T-helper 2 cell treated with Interferon-gamma antibody and Interleukin-4, amounts not matched to agents 5 μg/mL and 100 μg/mL, for 36 hours (primary cell): ENCODE data around the gene TP63.

Experiments used
- DNase-seq: peaks from one replicate; pipeline ENCODE4 v3.0.0; 2021; ENCODE audit warnings: low spot score
- H3K27ac Mint-ChIP-seq: one replicate; pipeline ENCODE4 v1.8.0; 2021; ENCODE audit warnings: mild to moderate bottlenecking, mixed read lengths
- H3K27me3 Mint-ChIP-seq: one replicate; pipeline ENCODE4 v1.8.0; 2021; ENCODE audit warnings: low read depth, mixed read lengths
- H3K36me3 Mint-ChIP-seq: one replicate; pipeline ENCODE4 v1.8.0; 2021; ENCODE audit warnings: low read depth, mixed read lengths
- H3K4me1 Mint-ChIP-seq: one replicate; pipeline ENCODE4 v1.8.0; 2021; ENCODE audit warnings: low read depth, mixed read lengths
- H3K4me3 Mint-ChIP-seq: one replicate; pipeline ENCODE4 v1.8.0; 2022; ENCODE audit warnings: mild to moderate bottlenecking, moderate library complexity, mixed read lengths
- H3K9me3 Mint-ChIP-seq: one replicate; pipeline ENCODE4 v1.8.0; 2021; ENCODE audit warnings: mixed read lengths

The TP63 gene

GRCh38 chr3:189824629-189825312, 193.6 kb downstream of the TP63 start:
- Mint-ChIP-seq H3K9me3 (no peaks in the 10 kb centered on the region), H3K4me1 (no peaks in the 10 kb centered on the region), H3K4me3 (no peak overlapping the region), H3K27me3 (no peaks in the 10 kb centered on the region), H3K27ac (no peak overlapping the region), H3K36me3 (no peaks in the 10 kb centered on the region)
- DNase-seq = no peak

GRCh38 chr3:189826566-189826965, 195.4 kb downstream of the TP63 start:
- Mint-ChIP-seq H3K4me1 (no peaks in the 10 kb centered on the region), H3K27me3 (no peaks in the 10 kb centered on the region), H3K9me3 (no peaks in the 10 kb centered on the region), H3K27ac (no peak overlapping the region), H3K36me3 (no peaks in the 10 kb centered on the region), H3K4me3 (no peak overlapping the region)
- no peak for DNase-seq

DNA sequence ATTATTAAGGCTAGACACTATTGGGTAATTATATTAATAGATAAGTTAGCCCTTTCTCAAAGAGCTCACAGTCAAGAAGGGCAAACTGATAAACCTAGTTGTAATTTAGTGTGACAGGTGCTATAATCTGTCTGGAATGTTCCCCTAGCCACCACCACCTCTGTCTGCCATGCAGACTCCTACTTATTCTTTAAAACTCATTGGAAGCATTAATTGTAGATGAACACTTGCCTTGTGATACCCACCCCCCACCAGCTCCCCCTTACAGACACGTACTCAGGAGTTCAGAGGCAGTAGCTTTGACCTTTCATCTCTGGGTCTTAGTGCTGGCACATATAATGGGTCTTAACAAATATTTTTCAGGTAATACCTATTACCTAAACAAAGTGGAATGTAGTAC, 195.9 kb downstream of the TP63 start:
- H3K27ac Mint-ChIP-seq = no peak overlapping the region
- H3K4me3 Mint-ChIP-seq = no peak overlapping the region
- no peak for DNase-seq
- no peaks in the 10 kb centered on the region for H3K9me3 Mint-ChIP-seq
- H3K4me1 Mint-ChIP-seq = no peaks in the 10 kb centered on the region
- no peaks in the 10 kb centered on the region for H3K36me3 Mint-ChIP-seq
- H3K27me3 Mint-ChIP-seq = no peaks in the 10 kb centered on the region

- no peaks in the 10 kb centered on the region for H3K27me3 Mint-ChIP-seq
- H3K9me3 Mint-ChIP-seq = no peaks in the 10 kb centered on the region
- DNase-seq = no peak
- no peak overlapping the region for H3K27ac Mint-ChIP-seq
- no peaks in the 10 kb centered on the region for H3K36me3 Mint-ChIP-seq
- H3K4me3 Mint-ChIP-seq = no peak overlapping the region
- peaks cover 2% of the 10 kb centered on the region for H3K4me1 Mint-ChIP-seq
Measured at GRCh38 chr3:189830401-189830800, 199.2 kb downstream of the TP63 start.

GRCh38 chr3:189833266-189833665, 202.1 kb downstream of the TP63 start:
- H3K27ac Mint-ChIP-seq = no peak overlapping the region
- H3K36me3 Mint-ChIP-seq = no peaks in the 10 kb centered on the region
- no peaks in the 10 kb centered on the region for H3K27me3 Mint-ChIP-seq
- DNase-seq = no peak
- H3K9me3 Mint-ChIP-seq = no peaks in the 10 kb centered on the region
- no peak overlapping the region for H3K4me3 Mint-ChIP-seq
- peaks cover 4% of the 10 kb centered on the region for H3K4me1 Mint-ChIP-seq

- no peak overlapping the region for H3K27ac Mint-ChIP-seq
- no peaks in the 10 kb centered on the region for H3K27me3 Mint-ChIP-seq
- H3K4me1 Mint-ChIP-seq = peaks cover 4% of the 10 kb centered on the region
- no peak overlapping the region for H3K4me3 Mint-ChIP-seq
- no peaks in the 10 kb centered on the region for H3K9me3 Mint-ChIP-seq
- no peaks in the 10 kb centered on the region for H3K36me3 Mint-ChIP-seq
- DNase-seq = no peak
Measured at GRCh38 chr3:189833996-189834395, 202.8 kb downstream of the TP63 start.

DNA sequence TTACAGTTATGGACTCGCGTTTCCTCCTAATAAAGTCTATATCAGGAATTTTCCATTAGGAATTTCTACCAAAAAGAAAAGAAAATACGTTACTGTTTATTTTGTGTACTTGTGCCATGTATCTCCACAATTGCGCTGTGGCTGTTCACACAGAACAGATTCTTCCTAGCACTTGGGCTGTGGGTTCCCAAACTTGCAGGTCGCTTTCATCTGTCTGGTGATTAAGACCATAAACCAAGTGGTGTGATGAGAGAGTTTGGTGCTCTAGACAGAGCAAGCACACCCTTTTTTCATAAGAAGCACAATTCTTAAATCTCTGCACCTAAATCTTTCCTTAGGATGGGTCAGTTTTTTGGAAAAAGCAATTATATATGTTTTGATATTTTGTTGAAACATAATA, 203.3 kb downstream of the TP63 start:
- peaks cover 4% of the 10 kb centered on the region for H3K4me1 Mint-ChIP-seq
- H3K9me3 Mint-ChIP-seq = no peaks in the 10 kb centered on the region
- no peaks in the 10 kb centered on the region for H3K27me3 Mint-ChIP-seq
- no peaks in the 10 kb centered on the region for H3K36me3 Mint-ChIP-seq
- DNase-seq = no peak
- H3K27ac Mint-ChIP-seq = no peak overlapping the region
- H3K4me3 Mint-ChIP-seq = no peak overlapping the region

GRCh38 chr3:189836795-189837194, 205.6 kb downstream of the TP63 start:
- H3K9me3 Mint-ChIP-seq = no peaks in the 10 kb centered on the region
- H3K4me1 Mint-ChIP-seq = peaks cover 9% of the 10 kb centered on the region
- no peaks in the 10 kb centered on the region for H3K27me3 Mint-ChIP-seq
- H3K4me3 Mint-ChIP-seq = no peak overlapping the region
- H3K36me3 Mint-ChIP-seq = no peaks in the 10 kb centered on the region
- H3K27ac Mint-ChIP-seq = no peak overlapping the region
- DNase-seq = no peak

- DNase-seq = no peak
- Mint-ChIP-seq H3K27me3 (no peaks in the 10 kb centered on the region), H3K4me3 (no peak overlapping the region), H3K9me3 (no peaks in the 10 kb centered on the region), H3K4me1 (peaks cover 15% of the 10 kb centered on the region), H3K36me3 (no peaks in the 10 kb centered on the region), H3K27ac (no peak overlapping the region)
Measured at GRCh38 chr3:189838291-189838690, 207.1 kb downstream of the TP63 start.

GRCh38 chr3:189839576-189839975, 208.4 kb downstream of the TP63 start:
- Mint-ChIP-seq H3K4me1 (peaks cover 15% of the 10 kb centered on the region), H3K27me3 (no peaks in the 10 kb centered on the region), H3K36me3 (no peaks in the 10 kb centered on the region), H3K4me3 (no peak overlapping the region), H3K27ac (no peak overlapping the region), H3K9me3 (no peaks in the 10 kb centered on the region)
- DNase-seq = no peak

GRCh38 chr3:189841473-189842205, 210.4 kb downstream of the TP63 start:
- Mint-ChIP-seq H3K9me3 (no peaks in the 10 kb centered on the region), H3K27ac (no peak overlapping the region)
- DNase-seq = no peak

GRCh38 chr3:189842681-189843602, 211.8 kb downstream of the TP63 start:
- no peak overlapping the region for H3K4me3 Mint-ChIP-seq

More at GRCh38 chr3:189841473-189842205, 210.4 kb downstream of the TP63 start:
- Mint-ChIP-seq H3K27me3 (peaks cover 3% of the 10 kb centered on the region), H3K4me3 (no peak overlapping the region), H3K36me3 (no peaks in the 10 kb centered on the region), H3K4me1 (peaks cover 13% of the 10 kb centered on the region)

DNA sequence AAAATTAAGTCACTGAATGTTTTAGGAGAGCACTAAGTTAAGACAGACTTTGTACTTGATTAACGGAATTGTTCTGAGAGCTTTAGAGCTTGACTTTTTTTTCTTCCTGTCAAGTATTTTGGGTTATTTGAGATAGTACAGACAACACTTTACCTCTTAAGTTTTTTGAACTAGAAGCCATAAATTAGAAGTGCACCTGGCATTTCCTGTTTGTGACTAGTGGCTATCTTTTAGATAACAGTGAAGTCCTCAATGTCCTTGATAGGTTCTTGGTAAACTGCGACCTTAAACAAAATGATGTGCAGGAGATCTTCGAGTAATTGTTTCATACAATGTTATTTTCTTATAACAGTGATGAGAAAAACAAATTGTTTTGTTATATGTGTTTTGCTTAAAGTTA, 213.9 kb downstream of the TP63 start:
- Mint-ChIP-seq H3K36me3 (no peaks in the 10 kb centered on the region), H3K4me3 (no peak overlapping the region), H3K9me3 (no peaks in the 10 kb centered on the region), H3K4me1 (peaks cover 11% of the 10 kb centered on the region), H3K27ac (no peak overlapping the region), H3K27me3 (peaks cover 3% of the 10 kb centered on the region)
- DNase-seq = no peak

More at GRCh38 chr3:189842681-189843602, 211.8 kb downstream of the TP63 start:
- DNase-seq = no peak
- H3K36me3 Mint-ChIP-seq = no peaks in the 10 kb centered on the region
- no peak overlapping the region for H3K27ac Mint-ChIP-seq
- H3K4me1 Mint-ChIP-seq = peaks cover 11% of the 10 kb centered on the region
- H3K9me3 Mint-ChIP-seq = no peaks in the 10 kb centered on the region
- peaks cover 3% of the 10 kb centered on the region for H3K27me3 Mint-ChIP-seq
